Mucosa of rectum (tissue), 2 donors: ENCODE data around the gene BIN2.
A peak's percentile ranks its signal among the peaks of the same experiment; 100 is the strongest.

ENCODE experiments used
- H3K27ac ChIP-seq, 2 donors: one replicate each; pipeline ENCODE4 v1.7.0; 2013; ENCODE audit warnings: inconsistent platforms in 2 of 2, low read depth in 2 of 2, low read length in 2 of 2
- H3K27me3 ChIP-seq, 2 donors: one replicate each; pipeline ENCODE4 v1.7.0; 2013; ENCODE audit warnings: low read length in 2 of 2; ENCODE audit not compliant: control insufficient read depth in 2 of 2, insufficient read depth in 2 of 2
- H3K36me3 ChIP-seq, 2 donors: one replicate each; pipeline ENCODE4 v1.7.0; 2013; ENCODE audit warnings: low read length in 2 of 2; ENCODE audit not compliant: control insufficient read depth in 2 of 2, insufficient read depth in 2 of 2
- H3K4me1 ChIP-seq, 2 donors: one replicate each; pipeline ENCODE4 v1.7.0; 2013; ENCODE audit warnings: low read length in 2 of 2, mild to moderate bottlenecking in 1 of 2; ENCODE audit not compliant: control insufficient read depth in 2 of 2, insufficient read depth in 2 of 2
- H3K4me3 ChIP-seq, 2 donors: one replicate each; pipeline ENCODE4 v1.7.0; 2013; ENCODE audit warnings: low read length in 2 of 2
- H3K9ac ChIP-seq, 2 donors: one replicate each; pipeline ENCODE4 v1.7.0; 2013; ENCODE audit warnings: low read length in 2 of 2, low read depth in 1 of 2, mild to moderate bottlenecking in 1 of 2
- H3K9me3 ChIP-seq, 2 donors: one replicate each; pipeline ENCODE4 v1.7.0; 2013; ENCODE audit warnings: low read length in 2 of 2; ENCODE audit not compliant: control insufficient read depth in 2 of 2
- donor health status: healthy.
- donor health status: Normal muscosa, but diverticular disease.

Gene BIN2

GRCh38 chr12:51242876-51243275 lies 81.1 kb downstream of the BIN2 start:
- Histone ChIP-seq H3K9me3 (no peaks in the 10 kb centered on the region), H3K36me3 (peaks cover 45 to 48% of the 10 kb centered on the region in 2 donors), H3K4me3 (no peak overlapping the region), H3K9ac (no peak overlapping the region), H3K4me1 (peaks cover 18 to 23% of the 10 kb centered on the region in 2 donors), H3K27ac (no peak overlapping the region), H3K27me3 (no peaks in the 10 kb centered on the region)

- Histone ChIP-seq H3K9me3 (no peaks in the 10 kb centered on the region), H3K27me3 (no peaks in the 10 kb centered on the region), H3K4me1 (peaks cover 13 to 18% of the 10 kb centered on the region in 2 donors), H3K4me3 (no peak overlapping the region), H3K27ac (no peak overlapping the region), H3K36me3 (peaks cover 42 to 48% of the 10 kb centered on the region in 2 donors), H3K9ac (no peak overlapping the region)
Measured at GRCh38 chr12:51242120-51242519, 81.9 kb downstream of the BIN2 start.

- Histone ChIP-seq H3K4me3 (no peak overlapping the region), H3K27me3 (no peaks in the 10 kb centered on the region), H3K4me1 (peaks cover 13 to 15% of the 10 kb centered on the region in 2 donors), H3K27ac (no peak overlapping the region), H3K9me3 (no peaks in the 10 kb centered on the region), H3K36me3 (peaks cover 40 to 42% of the 10 kb centered on the region in 2 donors), H3K9ac (no peak overlapping the region)
Measured at GRCh38 chr12:51240971-51241370, 83.0 kb downstream of the BIN2 start.

- H3K4me3 ChIP-seq, result peak within 1 kb of the TSS; percentile 98 to 99
- peaks cover 13 to 15% of the 10 kb centered on the region in 2 donors for H3K4me1 ChIP-seq
- H3K9ac ChIP-seq, result peak within 1 kb of the TSS; percentile 100
- H3K9me3 ChIP-seq, result no peaks in the 10 kb centered on the region
- peak within 1 kb of the TSS; percentile 100 for H3K27ac ChIP-seq
- H3K27me3 ChIP-seq, result no peaks in the 10 kb centered on the region
- H3K36me3 ChIP-seq, result peaks cover 27 to 34% of the 10 kb centered on the region in 2 donors
Measured at GRCh38 chr12:51238510-51239334, 85.3 kb downstream of the BIN2 start, which contains the start of gene DAZAP2. Gene DAZAP2 (plus strand): TSS chr12:51238826. CDS start chr12:51238908, 82 bp downstream.

GRCh38 chr12:51238037-51238509 lies 85.9 kb downstream of the BIN2 start:
- Histone ChIP-seq H3K36me3 (peaks cover 26 to 34% of the 10 kb centered on the region in 2 donors), H3K27ac (peak overlapping the region; percentile 100)

GRCh38 chr12:51234530-51234929 lies 89.4 kb downstream of the BIN2 start:
- H3K36me3 ChIP-seq, result peaks cover 0 to 2% of the 10 kb centered on the region in 2 donors
- no peak overlapping the region for H3K9ac ChIP-seq
- H3K27ac ChIP-seq, result no peak overlapping the region
- no peak overlapping the region for H3K4me3 ChIP-seq
- no peaks in the 10 kb centered on the region for H3K9me3 ChIP-seq
- H3K27me3 ChIP-seq, result no peaks in the 10 kb centered on the region
- H3K4me1 ChIP-seq, result peaks cover 0 to 6% of the 10 kb centered on the region in 2 donors

More at GRCh38 chr12:51238037-51238509, 85.9 kb downstream of the BIN2 start:
- Histone ChIP-seq H3K27me3 (no peaks in the 10 kb centered on the region), H3K9me3 (no peaks in the 10 kb centered on the region), H3K4me3 (peak overlapping the region; percentile 73 to 99), H3K9ac (peak overlapping the region; percentile 65), H3K4me1 (peaks cover 13 to 15% of the 10 kb centered on the region in 2 donors)

GRCh38 chr12:51232642-51233041 lies 91.3 kb downstream of the BIN2 start:
- H3K36me3 ChIP-seq, result no peaks in the 10 kb centered on the region

More at GRCh38 chr12:51232642-51233041, 91.3 kb downstream of the BIN2 start:
- Histone ChIP-seq H3K4me3 (no peak overlapping the region), H3K9ac (no peak overlapping the region), H3K27ac (no peak overlapping the region), H3K4me1 (no peaks in the 10 kb centered on the region), H3K9me3 (no peaks in the 10 kb centered on the region), H3K27me3 (no peaks in the 10 kb centered on the region)
